SK-N-SH treated with all-trans-retinoic acid at 6 μM for 48 hours (cell line): ENCODE data around the gene SLAMF7.

ENCODE experiments used
- ISL1 ChIP-seq: fragments of 250-450 bp; sonication (Bioruptor Pico); IDR thresholded peaks from 2 replicates; pipeline ENCODE4 v2.1.2; 2022; ENCODE audit warnings: mild to moderate bottlenecking, moderate library complexity
- PPARA ChIP-seq: fragments of 250-450 bp; sonication (Bioruptor Pico); IDR thresholded peaks from 2 replicates; pipeline ENCODE4 v1.5.0; 2020; ENCODE audit warnings: mild to moderate bottlenecking, borderline replicate concordance
- RARB ChIP-seq: fragments of 250-450 bp; sonication (Bioruptor Pico); IDR thresholded peaks from 2 replicates; pipeline ENCODE4 v1.8.0; 2021; ENCODE audit warnings: mild to moderate bottlenecking, moderate library complexity
- TCF4 ChIP-seq: fragments of 250-450 bp; sonication (Bioruptor Pico); IDR thresholded peaks from 2 replicates; pipeline ENCODE4 v1.8.0; 2021; ENCODE audit warnings: mild to moderate bottlenecking, moderate library complexity, borderline replicate concordance
- TOX ChIP-seq: fragments of 250-450 bp; sonication (Bioruptor Pico); IDR thresholded peaks from 2 replicates; pipeline ENCODE4 v1.8.0; 2021; ENCODE audit warnings: mild to moderate bottlenecking, moderate library complexity, borderline replicate concordance
- ZFP3 ChIP-seq: fragments of 250-450 bp; sonication (Bioruptor Pico); IDR thresholded peaks from 2 replicates; pipeline ENCODE4 v1.5.0; 2020; ENCODE audit warnings: mild to moderate bottlenecking, moderate library complexity
- TF ChIP-seq, protein P1 (sequence below): fragments of 250-450 bp; sonication (Bioruptor Pico); IDR thresholded peaks from 2 replicates; pipeline ENCODE4 v1.5.1; 2020; ENCODE audit warnings: low read depth, mild to moderate bottlenecking, moderate library complexity
- TF ChIP-seq, protein P2 (sequence below): fragments of 250-450 bp; sonication (Bioruptor Pico); IDR thresholded peaks from 2 replicates; pipeline ENCODE4 v1.8.0; 2020; ENCODE audit warnings: mild to moderate bottlenecking, moderate library complexity, borderline replicate concordance
- TF ChIP-seq, protein P3 (sequence below): fragments of 250-450 bp; sonication (Bioruptor Pico); IDR thresholded peaks from 2 replicates; pipeline ENCODE4 v1.5.0; 2020; ENCODE audit warnings: mild to moderate bottlenecking, moderate library complexity

DNA sequence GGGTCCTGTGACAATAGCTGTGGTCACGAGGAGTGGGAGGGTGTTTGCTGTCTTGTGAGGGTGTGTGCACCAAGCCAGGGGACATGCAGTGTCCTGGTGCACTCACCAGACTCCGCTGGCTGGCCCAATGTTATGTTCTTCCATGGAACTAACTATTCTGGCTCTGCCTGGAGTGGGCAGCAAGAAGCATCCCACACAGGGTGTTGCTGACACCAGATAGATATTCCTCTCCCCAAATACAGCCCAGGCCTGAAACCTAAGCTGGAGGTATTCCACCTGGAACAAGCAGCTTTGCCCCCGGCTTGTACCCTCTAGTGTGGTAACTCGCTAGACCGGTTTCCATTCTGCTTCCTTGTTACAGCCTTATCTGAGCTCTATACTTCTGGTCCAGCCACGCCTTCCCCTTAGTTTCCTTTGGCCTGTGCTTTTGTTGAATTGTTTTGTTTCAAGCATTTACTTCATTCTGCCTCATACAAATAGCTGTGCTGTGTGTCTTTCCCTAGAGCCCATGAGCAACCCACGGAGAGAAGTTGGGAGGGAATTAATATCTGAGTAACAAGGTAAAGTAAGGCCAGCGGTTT lies 42.2 kb downstream of the SLAMF7 start:
- no peak for TF ChIP-seq PPARA (CRISPR knock-in tag)
- TF ChIP-seq RARB (CRISPR knock-in tag), result no peak
- TF ChIP-seq TCF4 (CRISPR knock-in tag), result no peak
- no peak for TF ChIP-seq TOX (CRISPR knock-in tag)
- TF ChIP-seq, protein P1, sequence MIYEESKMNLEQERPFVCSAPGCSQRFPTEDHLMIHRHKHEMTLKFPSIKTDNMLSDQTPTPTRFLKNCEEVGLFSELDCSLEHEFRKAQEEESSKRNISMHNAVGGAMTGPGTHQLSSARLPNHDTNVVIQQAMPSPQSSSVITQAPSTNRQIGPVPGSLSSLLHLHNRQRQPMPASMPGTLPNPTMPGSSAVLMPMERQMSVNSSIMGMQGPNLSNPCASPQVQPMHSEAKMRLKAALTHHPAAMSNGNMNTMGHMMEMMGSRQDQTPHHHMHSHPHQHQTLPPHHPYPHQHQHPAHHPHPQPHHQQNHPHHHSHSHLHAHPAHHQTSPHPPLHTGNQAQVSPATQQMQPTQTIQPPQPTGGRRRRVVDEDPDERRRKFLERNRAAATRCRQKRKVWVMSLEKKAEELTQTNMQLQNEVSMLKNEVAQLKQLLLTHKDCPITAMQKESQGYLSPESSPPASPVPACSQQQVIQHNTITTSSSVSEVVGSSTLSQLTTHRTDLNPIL (CRISPR knock-in tag), result no peak
- TF ChIP-seq, protein P2, sequence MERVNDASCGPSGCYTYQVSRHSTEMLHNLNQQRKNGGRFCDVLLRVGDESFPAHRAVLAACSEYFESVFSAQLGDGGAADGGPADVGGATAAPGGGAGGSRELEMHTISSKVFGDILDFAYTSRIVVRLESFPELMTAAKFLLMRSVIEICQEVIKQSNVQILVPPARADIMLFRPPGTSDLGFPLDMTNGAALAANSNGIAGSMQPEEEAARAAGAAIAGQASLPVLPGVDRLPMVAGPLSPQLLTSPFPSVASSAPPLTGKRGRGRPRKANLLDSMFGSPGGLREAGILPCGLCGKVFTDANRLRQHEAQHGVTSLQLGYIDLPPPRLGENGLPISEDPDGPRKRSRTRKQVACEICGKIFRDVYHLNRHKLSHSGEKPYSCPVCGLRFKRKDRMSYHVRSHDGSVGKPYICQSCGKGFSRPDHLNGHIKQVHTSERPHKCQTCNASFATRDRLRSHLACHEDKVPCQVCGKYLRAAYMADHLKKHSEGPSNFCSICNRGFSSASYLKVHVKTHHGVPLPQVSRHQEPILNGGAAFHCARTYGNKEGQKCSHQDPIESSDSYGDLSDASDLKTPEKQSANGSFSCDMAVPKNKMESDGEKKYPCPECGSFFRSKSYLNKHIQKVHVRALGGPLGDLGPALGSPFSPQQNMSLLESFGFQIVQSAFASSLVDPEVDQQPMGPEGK (CRISPR knock-in tag), result no peak
- TF ChIP-seq, protein P3, sequence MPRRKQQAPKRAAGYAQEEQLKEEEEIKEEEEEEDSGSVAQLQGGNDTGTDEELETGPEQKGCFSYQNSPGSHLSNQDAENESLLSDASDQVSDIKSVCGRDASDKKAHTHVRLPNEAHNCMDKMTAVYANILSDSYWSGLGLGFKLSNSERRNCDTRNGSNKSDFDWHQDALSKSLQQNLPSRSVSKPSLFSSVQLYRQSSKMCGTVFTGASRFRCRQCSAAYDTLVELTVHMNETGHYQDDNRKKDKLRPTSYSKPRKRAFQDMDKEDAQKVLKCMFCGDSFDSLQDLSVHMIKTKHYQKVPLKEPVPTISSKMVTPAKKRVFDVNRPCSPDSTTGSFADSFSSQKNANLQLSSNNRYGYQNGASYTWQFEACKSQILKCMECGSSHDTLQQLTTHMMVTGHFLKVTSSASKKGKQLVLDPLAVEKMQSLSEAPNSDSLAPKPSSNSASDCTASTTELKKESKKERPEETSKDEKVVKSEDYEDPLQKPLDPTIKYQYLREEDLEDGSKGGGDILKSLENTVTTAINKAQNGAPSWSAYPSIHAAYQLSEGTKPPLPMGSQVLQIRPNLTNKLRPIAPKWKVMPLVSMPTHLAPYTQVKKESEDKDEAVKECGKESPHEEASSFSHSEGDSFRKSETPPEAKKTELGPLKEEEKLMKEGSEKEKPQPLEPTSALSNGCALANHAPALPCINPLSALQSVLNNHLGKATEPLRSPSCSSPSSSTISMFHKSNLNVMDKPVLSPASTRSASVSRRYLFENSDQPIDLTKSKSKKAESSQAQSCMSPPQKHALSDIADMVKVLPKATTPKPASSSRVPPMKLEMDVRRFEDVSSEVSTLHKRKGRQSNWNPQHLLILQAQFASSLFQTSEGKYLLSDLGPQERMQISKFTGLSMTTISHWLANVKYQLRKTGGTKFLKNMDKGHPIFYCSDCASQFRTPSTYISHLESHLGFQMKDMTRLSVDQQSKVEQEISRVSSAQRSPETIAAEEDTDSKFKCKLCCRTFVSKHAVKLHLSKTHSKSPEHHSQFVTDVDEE (CRISPR knock-in tag), result no peak
- no peak for TF ChIP-seq ZFP3 (CRISPR knock-in tag)
- TF ChIP-seq ISL1 (CRISPR knock-in tag), result no peak
